T47D (cell line): ENCODE measurements around the gene RAD17.
"Not testable (repeated sequence)": the region's sequence is repeated elsewhere in the genome, so short reads cannot be mapped to it uniquely, and the experiment has no call there.

Source experiments
- DNase-seq, 2 experiments: peaks; one replicate each; pipeline versions ENCODE4 v3.0.0 to v3.0.0-alpha.2; 2011 to 2012; ENCODE audit warnings: low read depth in 1 of 2, low spot score in 1 of 2
- JUND ChIP-seq: IDR thresholded peaks from 2 replicates; pipeline ENCODE4 v1.6.1; 2012; ENCODE audit warnings: low read depth
- in situ Hi-C: cut with HindIII; loops from 2 replicates; pipeline ENCODE4 v1.10.0; 2016; ENCODE audit warnings: low sequenced_read_pairs, low pct_unique_long_range_greater_than_20kb

The RAD17 gene

GRCh38 chr5:69360442-69360841 is 9.2 kb upstream of the RAD17 start:
- in situ Hi-C loops: no loop called here
- no peak for DNase-seq
- TF ChIP-seq JUND: no peak

- no peak for TF ChIP-seq JUND
- DNase-seq: peak; percentile 15 to 64
- in situ Hi-C loops: no loop called here
Measured at GRCh38 chr5:69364414-69364813, 5.2 kb upstream of the RAD17 start.

DNA sequence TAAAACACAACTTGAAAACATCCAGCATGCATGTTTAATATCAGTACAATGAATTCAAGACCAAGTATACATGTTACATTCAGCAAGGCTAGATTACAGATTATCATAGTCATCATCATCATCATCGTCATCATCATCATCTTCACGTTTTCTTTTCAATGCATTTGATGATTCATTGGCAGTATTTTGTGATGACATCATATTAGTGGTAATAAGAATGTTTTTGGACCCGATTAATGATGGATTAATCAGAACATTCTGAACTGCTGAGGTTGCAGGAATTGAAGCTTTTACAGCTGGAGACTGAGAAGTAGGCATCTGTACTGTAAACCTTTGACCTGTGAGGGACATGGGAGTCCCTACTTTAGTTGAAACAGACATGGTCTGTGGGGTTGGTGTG is 4.8 kb upstream of the RAD17 start:
- TF ChIP-seq JUND: no peak
- in situ Hi-C loops: no loop called here
- DNase-seq: no peak

DNA sequence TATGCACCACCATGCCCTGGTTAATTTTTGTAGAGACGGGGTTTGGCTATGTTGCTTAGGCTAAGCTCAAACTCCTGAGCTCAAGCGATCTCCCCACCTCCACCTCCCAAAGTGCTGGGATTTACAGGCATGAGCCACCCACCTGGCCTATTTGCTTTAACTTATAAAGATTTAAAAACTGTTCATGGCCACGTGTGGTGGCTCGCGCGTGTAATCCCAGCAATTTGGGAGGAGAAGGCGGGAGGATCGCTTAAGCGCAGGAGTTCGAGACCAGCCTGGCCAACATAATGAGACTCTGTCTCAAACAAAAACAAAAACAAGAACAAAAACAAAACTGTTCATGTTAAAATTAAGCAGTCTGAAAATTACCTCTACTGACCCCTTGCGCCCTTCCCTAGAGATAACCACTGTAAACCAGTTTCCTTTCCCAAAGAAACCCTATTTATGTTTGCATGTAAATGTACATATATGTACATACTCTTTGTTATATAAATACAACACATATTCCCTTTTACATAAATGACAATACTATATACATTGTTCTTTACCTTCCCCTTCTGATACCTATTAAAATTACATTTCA is 1.8 kb upstream of the RAD17 start:
- DNase-seq: no peak
- TF ChIP-seq JUND: no peak
- in situ Hi-C loops: no loop called here

- no peak for DNase-seq
- no peak for TF ChIP-seq JUND
- in situ Hi-C loops: no loop called here
Measured at GRCh38 chr5:69368458-69369339, 919 bp upstream of the RAD17 start.

- in situ Hi-C loops: not testable (repeated sequence)
Measured at GRCh38 chr5:69370335-69370734, 717 bp downstream of the RAD17 start.

DNA sequence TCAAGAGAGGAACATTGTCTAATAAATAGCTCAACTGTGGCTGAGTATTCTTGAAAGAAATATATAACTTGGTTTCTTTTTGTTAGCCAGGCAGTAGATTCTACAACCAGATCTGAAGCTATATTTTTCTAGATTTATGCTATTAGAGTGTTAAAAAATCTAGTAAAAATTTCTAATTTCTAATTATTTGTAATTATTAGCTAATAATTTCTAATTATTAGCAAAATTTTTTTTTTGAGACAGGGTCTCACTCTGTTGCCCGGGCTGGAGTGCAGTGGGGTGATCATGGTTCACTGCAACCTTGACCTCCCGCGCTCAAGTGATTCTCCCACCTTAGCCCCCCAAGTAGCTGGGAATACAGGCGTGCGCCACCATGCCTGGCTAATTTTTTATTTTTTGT is 2.8 kb downstream of the RAD17 start:
- DNase-seq: no peak
- no peak for TF ChIP-seq JUND
- in situ Hi-C loops: no loop called here

More at GRCh38 chr5:69370335-69370734, 717 bp downstream of the RAD17 start:
- DNase-seq: not testable (repeated sequence)

DNA sequence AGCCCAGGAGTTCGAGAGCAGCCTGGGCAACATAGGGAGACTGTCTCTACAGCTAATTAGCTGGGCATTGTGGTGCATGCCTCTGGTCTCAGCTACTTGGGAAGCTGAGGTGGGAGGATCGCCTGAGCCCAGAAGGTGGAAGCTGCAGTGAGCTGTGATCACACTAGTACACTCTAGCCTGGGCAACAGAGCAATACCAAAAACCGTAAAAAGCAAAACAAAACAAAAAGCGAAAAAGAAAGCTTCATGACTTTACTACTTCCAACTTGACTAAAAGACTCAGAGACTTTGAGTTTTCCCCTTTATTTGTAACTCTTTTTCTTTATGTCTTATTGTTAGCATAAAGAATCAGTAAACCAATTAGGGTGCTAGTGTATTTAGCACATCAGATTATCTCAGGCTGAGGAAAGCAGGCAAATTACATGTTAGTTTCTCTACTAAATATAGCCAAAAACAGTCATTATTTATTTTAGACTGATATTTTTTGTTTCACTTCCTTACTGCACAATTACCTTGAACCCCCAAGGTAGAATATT is 5.4 kb downstream of the RAD17 start:
- no peak for TF ChIP-seq JUND
- no peak for DNase-seq
- in situ Hi-C loops: no loop called here

- TF ChIP-seq JUND: no peak
- DNase-seq: no peak
- in situ Hi-C loops: no loop called here
Measured at GRCh38 chr5:69378376-69378775, 8.8 kb downstream of the RAD17 start.

- DNase-seq: no peak
- in situ Hi-C loops: no loop called here
Measured at GRCh38 chr5:69404659-69405330, 35.2 kb downstream of the RAD17 start.

DNA sequence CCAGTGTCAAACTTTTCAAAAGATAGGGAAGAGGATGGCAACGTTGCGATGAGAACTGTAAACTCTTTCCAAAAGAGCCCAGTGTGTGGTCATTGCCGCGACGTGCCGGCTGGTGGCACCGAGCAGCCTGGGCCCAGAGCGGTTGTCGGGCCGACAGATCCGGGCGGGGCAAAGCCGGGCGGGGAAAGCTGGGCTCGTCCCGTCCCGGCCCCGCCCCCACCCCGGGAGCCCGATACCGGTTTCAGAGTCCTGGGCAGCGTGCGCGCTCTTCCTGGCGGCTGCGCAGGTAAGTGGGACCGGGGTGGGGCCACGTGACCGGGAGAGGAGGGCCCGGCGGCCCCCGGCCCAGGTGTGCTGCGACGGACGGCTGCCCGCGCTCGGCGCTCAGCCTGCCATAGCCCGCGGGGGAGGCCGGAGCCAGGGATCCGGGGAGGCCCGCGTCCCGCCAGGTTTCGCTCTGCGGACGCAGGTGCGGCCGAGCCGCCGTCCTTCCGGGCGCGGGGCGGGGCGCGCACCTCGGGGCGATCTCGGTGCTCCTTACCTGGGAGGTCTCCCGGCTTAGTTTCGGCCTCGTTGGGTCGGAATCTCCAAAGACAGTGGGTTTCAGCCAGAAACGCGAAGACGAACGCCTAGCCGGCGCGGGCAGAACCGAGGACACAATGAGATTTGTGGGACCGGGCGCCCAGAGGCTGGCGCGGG is 45.4 kb downstream of the RAD17 start, which contains the start of gene MARVELD2:
Gene MARVELD2 (plus strand): TSS at position 232 of the 699 bp plus-strand sequence. CDS start 4,270 bp downstream, outside the sequence.
- in situ Hi-C loops: no loop called here
- TF ChIP-seq JUND: no peak
- DNase-seq: peak; percentile 95 to 97

More at GRCh38 chr5:69404659-69405330, 35.2 kb downstream of the RAD17 start:
- TF ChIP-seq JUND: no peak

- TF ChIP-seq JUND: no peak
- in situ Hi-C loops: no loop called here
- peak; percentile 46 to 55 for DNase-seq
Measured at GRCh38 chr5:69415584-69415958, 46.0 kb downstream of the RAD17 start.
